Left colon (tissue), 2 donors: ENCODE measurements around the gene S100A10. TPM values are rescaled to one million over a fixed set of nuclear protein-coding genes. Genes with fewer than 3 reads are reported as not detected.

Experiments
- ATAC-seq: fragments of 200-7000 bp; cut with Tn5 transposase; one replicate; pipeline ENCODE4 v1.9.1; 2020; ENCODE audit warnings: mild to moderate bottlenecking, moderate library complexity
- DNase-seq, 2 donors: peaks; one replicate each; pipeline ENCODE4 v3.0.0-alpha.2; 2020
- intact Hi-C, 2 donors: fragments of 100-400 bp; cut with DNase I in 1 of 2; cut with micrococcal nuclease in 1 of 2; formaldehyde crosslinking; loops; one replicate each; pipeline versions ENCODE4 v1.11.2 to v1.14.0; 2022; cut with DNase I, micrococcal nuclease
- total RNA-seq, 2 donors: library from RNA; stranded (reverse); fragmentation: NEBNext Ultra II Directional; extraction: Animal tissue kit (Norgen Biotek cat#: 25700); gene quantifications; one replicate each; pipeline ENCODE4 v1.2.1, GENCODE V29; 2021
- donor health status: DM: no; HTN: no; CAD: no.
- donor health status: DM: yes; HTN: yes; CAD: no.

The S100A10 gene
- total RNA-seq, 2 donors from 2014 or later, result 1,029 to 1,322 TPM

- no peak for ATAC-seq
- no peak for DNase-seq
Observed at GRCh38 chr1:152018537-152018936, 24.9 kb upstream of the S100A10 start.

GRCh38 chr1:152015766-152016165 lies 22.1 kb upstream of the S100A10 start:
- intact Hi-C loops, result no loop called here
- DNase-seq (no peak), ATAC-seq (no peak)

More at GRCh38 chr1:152018537-152018936, 24.9 kb upstream of the S100A10 start:
- intact Hi-C loops, result no loop called here

- intact Hi-C loops, result no loop called here
- no peak for ATAC-seq
- DNase-seq, result no peak
Observed at GRCh38 chr1:152014943-152015342, 21.3 kb upstream of the S100A10 start.

GRCh38 chr1:152013664-152014237 lies 20.1 kb upstream of the S100A10 start:
- intact Hi-C loops, result no loop called here
- DNase-seq (peak in 1 of 2 donors; percentile 59), ATAC-seq (peak; percentile 50)

- ATAC-seq (no peak), DNase-seq (no peak)
- intact Hi-C loops, result no loop called here
Observed at GRCh38 chr1:152009691-152010090, 16.0 kb upstream of the S100A10 start.

- no peak for DNase-seq
- no peak for ATAC-seq
- intact Hi-C loops, result no loop called here
Observed at GRCh38 chr1:152007047-152007446, 13.4 kb upstream of the S100A10 start.

- DNase-seq (no peak), ATAC-seq (no peak)
- intact Hi-C loops, result no loop called here
Observed at GRCh38 chr1:152005360-152005912, 11.8 kb upstream of the S100A10 start.

GRCh38 chr1:152003846-152004442 lies 10.3 kb upstream of the S100A10 start:
- intact Hi-C loops, result loop anchor here in 1 of 2 donors (5.0 kb wide), 1 partner anchor 37 kb away; no protein-coding TSS in a partner anchor
- ATAC-seq, result peak; percentile 37
- no peak for DNase-seq

- intact Hi-C loops, result loop anchor here in 1 of 2 donors (5.0 kb wide), 1 partner anchor 36 kb away; no protein-coding TSS in a partner anchor
- DNase-seq (no peak), ATAC-seq (no peak)
Observed at GRCh38 chr1:152002960-152003359, 9.3 kb upstream of the S100A10 start.

- intact Hi-C loops, result loop anchor here in 1 of 2 donors (5.0 kb wide), 1 partner anchor 35 kb away; no protein-coding TSS in a partner anchor
- ATAC-seq (peak; percentile 74), DNase-seq (peak; percentile 85 to 94)
Observed at GRCh38 chr1:152001631-152002584, 8.2 kb upstream of the S100A10 start.

GRCh38 chr1:152000964-152001630 lies 7.4 kb upstream of the S100A10 start:
- DNase-seq (no peak), ATAC-seq (no peak)
- intact Hi-C loops, result loop anchor here in 1 of 2 donors (5.0 kb wide), 1 partner anchor 34 kb away; no protein-coding TSS in a partner anchor

- intact Hi-C loops, result loop anchor here in 1 of 2 donors (5.0 kb wide), 1 partner anchor 66 kb away; no protein-coding TSS in a partner anchor
- DNase-seq (no peak), ATAC-seq (peak; percentile 28)
Observed at GRCh38 chr1:151998611-151999362, 5.1 kb upstream of the S100A10 start.

- DNase-seq (no peak), ATAC-seq (no peak)
- intact Hi-C loops, result loop anchor here in 1 of 2 donors (5.0 kb wide), 1 partner anchor 65 kb away; no protein-coding TSS in a partner anchor
Observed at GRCh38 chr1:151997284-151997570, 3.6 kb upstream of the S100A10 start.

- intact Hi-C loops, result loop anchor here in 1 of 2 donors (5.0 kb wide), 1 partner anchor 63 kb away; no protein-coding TSS in a partner anchor
- DNase-seq, result no peak
- ATAC-seq, result no peak
Observed at GRCh38 chr1:151995774-151996173, 2.1 kb upstream of the S100A10 start.

- DNase-seq (no peak), ATAC-seq (no peak)
- intact Hi-C loops, result loop anchor here in 1 of 2 donors (5.0 kb wide), 1 partner anchor 63 kb away; no protein-coding TSS in a partner anchor
Observed at GRCh38 chr1:151994956-151995355, 1.3 kb upstream of the S100A10 start.

- intact Hi-C loops, result no loop called here
- peak; percentile 51 to 66 for DNase-seq
- ATAC-seq, result peak; percentile 22
Observed at GRCh38 chr1:151993084-151993733, 450 bp downstream of the S100A10 start.
